Liver (tissue), 3 donors: Measurements from ENCODE around the gene CD109.

Source experiments
- HNF4A ChIP-seq, 2 donors: conservative IDR thresholded peaks; 2 replicates each; pipeline ENCODE4 v1.6.1; 2016; ENCODE audit warnings: antibody characterized with exemption in 2 of 2, mild to moderate bottlenecking in 2 of 2
- JUND ChIP-seq, 2 donors: IDR thresholded peaks; 2 replicates each; pipeline ENCODE4 v1.6.1; 2016; ENCODE audit warnings: antibody characterized with exemption in 2 of 2
- RAD21 ChIP-seq, 2 donors: IDR thresholded peaks; 2 replicates each; pipeline ENCODE4 v1.6.1; 2016; ENCODE audit warnings: antibody characterized with exemption in 2 of 2, mild to moderate bottlenecking in 2 of 2
- RXRA ChIP-seq, 2 donors: IDR thresholded peaks; 2 replicates each; pipeline ENCODE4 v1.6.1; 2017 to 2018; ENCODE audit warnings: antibody characterized with exemption in 2 of 2, mild to moderate bottlenecking in 1 of 2
- SP1 ChIP-seq: IDR thresholded peaks from 2 replicates; pipeline ENCODE4 v1.6.1; 2018; ENCODE audit warnings: antibody characterized with exemption, mild to moderate bottlenecking
- TAF1 ChIP-seq: conservative IDR thresholded peaks from 2 replicates; pipeline ENCODE4 v1.6.1; 2016; ENCODE audit warnings: antibody characterized with exemption, mild to moderate bottlenecking
- YY1 ChIP-seq: IDR thresholded peaks from 2 replicates; pipeline ENCODE4 v1.6.1; 2016; ENCODE audit warnings: antibody characterized with exemption, mild to moderate bottlenecking
- TF ChIP-seq, protein P1 (sequence below): fragments of 150-350 bp; IDR thresholded peaks from 2 replicates; pipeline ENCODE4 v1.5.1; 2017; ENCODE audit warnings: improper control_type of control experiment, low read depth, low read length; ENCODE audit not compliant: missing input control
- TF ChIP-seq, protein P2 (sequence below): IDR thresholded peaks from 2 replicates; pipeline ENCODE4 v1.6.1; 2016; ENCODE audit warnings: antibody characterized with exemption
- TF ChIP-seq, protein P3 (sequence below): IDR thresholded peaks from 2 replicates; pipeline ENCODE4 v1.6.1; 2016; ENCODE audit warnings: antibody characterized with exemption, mild to moderate bottlenecking
- donor health status: healthy.
- donor health status: healthy.

DNA sequence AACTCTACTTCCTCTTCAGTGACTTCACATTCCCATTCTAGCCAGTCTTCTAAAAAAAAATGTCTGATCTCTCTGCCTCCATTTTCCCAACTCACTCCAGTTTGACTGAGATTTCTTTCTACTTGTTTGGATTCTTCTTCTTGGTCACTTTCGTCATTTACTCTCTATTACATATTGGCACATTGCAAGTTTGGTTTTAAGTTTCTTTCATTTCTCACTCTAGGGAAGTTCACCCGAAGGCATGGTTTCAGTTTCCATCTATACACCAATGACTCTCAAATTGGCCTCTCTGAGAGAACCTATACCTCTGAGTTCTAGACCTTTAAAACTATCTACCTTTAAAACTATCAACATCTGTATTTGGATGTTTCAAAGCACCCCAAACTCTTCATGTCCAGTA, 51.3 kb downstream of the CD109 start:
- TF ChIP-seq, protein P1, sequence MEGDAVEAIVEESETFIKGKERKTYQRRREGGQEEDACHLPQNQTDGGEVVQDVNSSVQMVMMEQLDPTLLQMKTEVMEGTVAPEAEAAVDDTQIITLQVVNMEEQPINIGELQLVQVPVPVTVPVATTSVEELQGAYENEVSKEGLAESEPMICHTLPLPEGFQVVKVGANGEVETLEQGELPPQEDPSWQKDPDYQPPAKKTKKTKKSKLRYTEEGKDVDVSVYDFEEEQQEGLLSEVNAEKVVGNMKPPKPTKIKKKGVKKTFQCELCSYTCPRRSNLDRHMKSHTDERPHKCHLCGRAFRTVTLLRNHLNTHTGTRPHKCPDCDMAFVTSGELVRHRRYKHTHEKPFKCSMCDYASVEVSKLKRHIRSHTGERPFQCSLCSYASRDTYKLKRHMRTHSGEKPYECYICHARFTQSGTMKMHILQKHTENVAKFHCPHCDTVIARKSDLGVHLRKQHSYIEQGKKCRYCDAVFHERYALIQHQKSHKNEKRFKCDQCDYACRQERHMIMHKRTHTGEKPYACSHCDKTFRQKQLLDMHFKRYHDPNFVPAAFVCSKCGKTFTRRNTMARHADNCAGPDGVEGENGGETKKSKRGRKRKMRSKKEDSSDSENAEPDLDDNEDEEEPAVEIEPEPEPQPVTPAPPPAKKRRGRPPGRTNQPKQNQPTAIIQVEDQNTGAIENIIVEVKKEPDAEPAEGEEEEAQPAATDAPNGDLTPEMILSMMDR, result no peak
- TF ChIP-seq YY1 (no peak), HNF4A (conservative IDR thresholded peaks at IDR 0.05) (no peak), SP1 (no peak), RAD21 (IDR thresholded peaks at IDR 0.05) (no peak), RXRA (IDR thresholded peaks at IDR 0.05) (no peak), TAF1 (no peak), JUND (IDR thresholded peaks at IDR 0.05) (no peak)
- TF ChIP-seq, protein P2, sequence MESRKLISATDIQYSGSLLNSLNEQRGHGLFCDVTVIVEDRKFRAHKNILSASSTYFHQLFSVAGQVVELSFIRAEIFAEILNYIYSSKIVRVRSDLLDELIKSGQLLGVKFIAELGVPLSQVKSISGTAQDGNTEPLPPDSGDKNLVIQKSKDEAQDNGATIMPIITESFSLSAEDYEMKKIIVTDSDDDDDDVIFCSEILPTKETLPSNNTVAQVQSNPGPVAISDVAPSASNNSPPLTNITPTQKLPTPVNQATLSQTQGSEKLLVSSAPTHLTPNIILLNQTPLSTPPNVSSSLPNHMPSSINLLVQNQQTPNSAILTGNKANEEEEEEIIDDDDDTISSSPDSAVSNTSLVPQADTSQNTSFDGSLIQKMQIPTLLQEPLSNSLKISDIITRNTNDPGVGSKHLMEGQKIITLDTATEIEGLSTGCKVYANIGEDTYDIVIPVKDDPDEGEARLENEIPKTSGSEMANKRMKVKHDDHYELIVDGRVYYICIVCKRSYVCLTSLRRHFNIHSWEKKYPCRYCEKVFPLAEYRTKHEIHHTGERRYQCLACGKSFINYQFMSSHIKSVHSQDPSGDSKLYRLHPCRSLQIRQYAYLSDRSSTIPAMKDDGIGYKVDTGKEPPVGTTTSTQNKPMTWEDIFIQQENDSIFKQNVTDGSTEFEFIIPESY, result no peak
- TF ChIP-seq, protein P3, sequence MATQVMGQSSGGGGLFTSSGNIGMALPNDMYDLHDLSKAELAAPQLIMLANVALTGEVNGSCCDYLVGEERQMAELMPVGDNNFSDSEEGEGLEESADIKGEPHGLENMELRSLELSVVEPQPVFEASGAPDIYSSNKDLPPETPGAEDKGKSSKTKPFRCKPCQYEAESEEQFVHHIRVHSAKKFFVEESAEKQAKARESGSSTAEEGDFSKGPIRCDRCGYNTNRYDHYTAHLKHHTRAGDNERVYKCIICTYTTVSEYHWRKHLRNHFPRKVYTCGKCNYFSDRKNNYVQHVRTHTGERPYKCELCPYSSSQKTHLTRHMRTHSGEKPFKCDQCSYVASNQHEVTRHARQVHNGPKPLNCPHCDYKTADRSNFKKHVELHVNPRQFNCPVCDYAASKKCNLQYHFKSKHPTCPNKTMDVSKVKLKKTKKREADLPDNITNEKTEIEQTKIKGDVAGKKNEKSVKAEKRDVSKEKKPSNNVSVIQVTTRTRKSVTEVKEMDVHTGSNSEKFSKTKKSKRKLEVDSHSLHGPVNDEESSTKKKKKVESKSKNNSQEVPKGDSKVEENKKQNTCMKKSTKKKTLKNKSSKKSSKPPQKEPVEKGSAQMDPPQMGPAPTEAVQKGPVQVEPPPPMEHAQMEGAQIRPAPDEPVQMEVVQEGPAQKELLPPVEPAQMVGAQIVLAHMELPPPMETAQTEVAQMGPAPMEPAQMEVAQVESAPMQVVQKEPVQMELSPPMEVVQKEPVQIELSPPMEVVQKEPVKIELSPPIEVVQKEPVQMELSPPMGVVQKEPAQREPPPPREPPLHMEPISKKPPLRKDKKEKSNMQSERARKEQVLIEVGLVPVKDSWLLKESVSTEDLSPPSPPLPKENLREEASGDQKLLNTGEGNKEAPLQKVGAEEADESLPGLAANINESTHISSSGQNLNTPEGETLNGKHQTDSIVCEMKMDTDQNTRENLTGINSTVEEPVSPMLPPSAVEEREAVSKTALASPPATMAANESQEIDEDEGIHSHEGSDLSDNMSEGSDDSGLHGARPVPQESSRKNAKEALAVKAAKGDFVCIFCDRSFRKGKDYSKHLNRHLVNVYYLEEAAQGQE, result no peak
